Stimulated activated memory B cell treated with anti-CD40 and anti-IgM and Interleukin-4, amounts not matched to agents 10 μg/mL and 1 μg/mL and 100 μg/mL, for 72 hours (primary cell): ENCODE data around the gene GHRH.

Experiments used
- ATAC-seq: fragments of 150-1000 bp; cut with Tn5 transposase; 2 replicates; pipeline ENCODE4 v1.10.0; 2021
- H3K27ac Mint-ChIP-seq: one replicate; pipeline ENCODE4 v1.8.0; 2022; ENCODE audit warnings: mild to moderate bottlenecking, mixed read lengths
- H3K27me3 Mint-ChIP-seq: one replicate; pipeline ENCODE4 v1.8.0; 2022; ENCODE audit warnings: mixed read lengths
- H3K36me3 Mint-ChIP-seq: one replicate; pipeline ENCODE4 v1.8.0; 2022; ENCODE audit warnings: mixed read lengths
- H3K4me1 Mint-ChIP-seq: one replicate; pipeline ENCODE4 v1.8.0; 2022; ENCODE audit warnings: mixed read lengths
- H3K4me3 Mint-ChIP-seq: one replicate; pipeline ENCODE4 v1.8.0; 2022; ENCODE audit warnings: mild to moderate bottlenecking, moderate library complexity, mixed read lengths
- H3K9me3 Mint-ChIP-seq: one replicate; pipeline ENCODE4 v1.8.0; 2022; ENCODE audit warnings: mixed read lengths

The GHRH gene

DNA sequence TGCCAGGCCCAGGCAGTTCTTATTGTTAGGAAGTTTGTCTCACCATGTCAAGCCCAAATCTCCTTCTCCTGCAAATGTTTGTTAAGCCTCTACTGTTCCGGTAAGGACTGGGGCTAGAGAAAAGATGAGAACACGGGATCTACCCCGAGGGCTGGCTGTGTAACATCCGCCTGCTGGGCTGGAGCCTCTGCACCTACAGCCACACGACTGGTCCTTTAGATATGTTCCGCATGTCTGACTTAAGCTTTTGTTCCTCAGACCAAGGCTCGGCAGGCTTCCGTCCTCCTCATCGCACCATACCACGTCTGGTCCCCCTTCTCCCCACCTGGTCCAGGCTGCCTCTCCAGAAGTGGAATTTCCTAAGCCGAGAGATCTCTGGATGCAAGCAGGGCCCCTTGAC is 2.6 kb downstream of the GHRH start:
- no peak for ATAC-seq
- no peaks in the 10 kb centered on the region for H3K4me1 Mint-ChIP-seq
- H3K4me3 Mint-ChIP-seq = no peak overlapping the region
- H3K36me3 Mint-ChIP-seq = no peaks in the 10 kb centered on the region
- peaks cover 13% of the 10 kb centered on the region for H3K27me3 Mint-ChIP-seq
- H3K9me3 Mint-ChIP-seq = no peaks in the 10 kb centered on the region
- H3K27ac Mint-ChIP-seq = no peak overlapping the region

- peaks cover 13% of the 10 kb centered on the region for H3K27me3 Mint-ChIP-seq
- H3K4me3 Mint-ChIP-seq = no peak overlapping the region
- H3K27ac Mint-ChIP-seq = no peak overlapping the region
- no peaks in the 10 kb centered on the region for H3K9me3 Mint-ChIP-seq
- ATAC-seq = no peak
- no peaks in the 10 kb centered on the region for H3K4me1 Mint-ChIP-seq
- no peaks in the 10 kb centered on the region for H3K36me3 Mint-ChIP-seq
These were observed 3.6 kb downstream of the GHRH start for GRCh38 chr20:37257988-37258387.

DNA sequence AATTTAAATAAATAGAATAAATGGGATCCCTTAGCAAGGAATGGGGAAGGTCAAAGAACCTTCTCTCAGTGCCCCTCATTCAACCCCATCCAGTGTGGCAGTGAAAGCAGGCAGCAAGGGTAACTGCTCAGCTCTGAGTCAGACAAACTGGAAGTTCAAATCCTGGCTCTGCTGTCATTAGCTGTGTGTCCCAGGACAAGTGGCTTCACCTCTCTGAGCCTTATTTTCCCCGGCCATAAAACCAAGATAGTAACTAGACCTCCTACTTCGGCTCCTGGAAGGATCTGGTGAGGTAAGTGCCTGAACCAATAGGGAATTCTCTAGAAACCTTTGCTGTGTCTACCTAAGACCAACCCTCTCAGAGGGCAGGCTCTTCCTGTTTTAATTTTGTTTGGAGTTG is 4.1 kb downstream of the GHRH start:
- no peak overlapping the region for H3K4me3 Mint-ChIP-seq

GRCh38 chr20:37256286-37256685 is 5.3 kb downstream of the GHRH start:
- Mint-ChIP-seq H3K4me1 (no peaks in the 10 kb centered on the region), H3K9me3 (no peaks in the 10 kb centered on the region), H3K4me3 (no peak overlapping the region), H3K27ac (no peak overlapping the region), H3K36me3 (no peaks in the 10 kb centered on the region), H3K27me3 (no peaks in the 10 kb centered on the region)
- ATAC-seq = no peak

More for the DNA sequence above, 4.1 kb downstream of the GHRH start:
- no peaks in the 10 kb centered on the region for H3K36me3 Mint-ChIP-seq
- no peak for ATAC-seq
- H3K27ac Mint-ChIP-seq = no peak overlapping the region
- H3K9me3 Mint-ChIP-seq = no peaks in the 10 kb centered on the region
- peaks cover 10% of the 10 kb centered on the region for H3K27me3 Mint-ChIP-seq
- no peaks in the 10 kb centered on the region for H3K4me1 Mint-ChIP-seq

DNA sequence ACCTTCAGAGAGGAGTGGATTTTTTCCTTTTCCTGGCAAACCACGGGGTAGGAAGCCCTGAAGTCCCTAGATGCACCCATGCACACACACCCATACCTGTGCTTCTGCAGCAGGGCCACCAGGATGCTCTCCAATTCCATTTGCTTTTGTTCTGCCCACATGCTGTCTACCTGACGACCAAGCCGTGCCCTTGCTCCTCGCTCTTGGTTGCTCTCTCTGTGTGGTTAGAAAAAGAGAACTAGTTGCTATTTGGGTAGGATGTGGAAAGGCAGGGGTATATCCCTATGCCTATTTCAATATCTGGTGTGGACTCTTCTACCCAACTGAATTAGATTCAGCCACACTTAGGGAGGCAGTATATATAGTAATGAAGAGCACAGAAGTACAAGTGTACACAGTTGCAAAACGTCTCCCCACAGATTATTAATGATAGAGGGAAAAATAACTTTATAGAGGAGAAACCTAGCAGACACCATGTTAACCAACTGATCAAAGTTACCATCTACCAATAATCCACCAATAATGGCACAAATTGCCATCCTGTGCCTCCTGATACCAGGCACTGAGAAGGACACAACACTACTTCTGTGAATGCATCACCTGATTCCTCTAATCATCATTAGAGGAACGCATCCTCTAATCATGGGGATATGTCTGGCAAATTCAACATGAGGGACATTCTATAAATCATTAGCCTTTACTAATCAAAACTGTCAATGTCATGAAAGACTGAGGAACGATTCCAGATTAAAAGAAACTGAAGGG is 7.3 kb downstream of the GHRH start:
- Mint-ChIP-seq H3K36me3 (peaks cover 6% of the 10 kb centered on the region), H3K4me3 (no peak overlapping the region), H3K4me1 (no peaks in the 10 kb centered on the region), H3K9me3 (no peaks in the 10 kb centered on the region), H3K27ac (no peak overlapping the region), H3K27me3 (no peaks in the 10 kb centered on the region)
- peak; percentile 35 for ATAC-seq

DNA sequence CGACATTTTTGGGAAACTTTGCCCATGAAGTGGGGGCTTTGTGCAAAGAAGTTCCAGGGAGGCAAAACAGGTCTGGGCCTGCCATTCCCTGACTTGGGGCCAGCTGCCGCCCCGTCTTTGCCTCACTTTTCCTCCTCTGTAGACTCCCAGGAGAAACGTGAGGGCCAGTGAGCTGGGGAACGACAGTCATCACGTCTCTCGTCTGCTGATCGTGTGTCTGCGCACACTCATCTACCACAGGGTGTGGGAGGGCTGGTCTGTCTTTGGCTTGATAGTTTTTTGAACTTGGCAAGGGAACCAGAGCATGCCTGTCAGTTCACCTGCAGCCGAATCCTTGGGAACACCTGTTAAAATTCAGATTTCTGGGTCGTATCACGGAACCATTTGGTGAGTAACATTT is 8.5 kb downstream of the GHRH start:
- Mint-ChIP-seq H3K4me1 (no peaks in the 10 kb centered on the region), H3K36me3 (peaks cover 11% of the 10 kb centered on the region), H3K9me3 (no peaks in the 10 kb centered on the region), H3K27me3 (no peaks in the 10 kb centered on the region), H3K4me3 (no peak overlapping the region), H3K27ac (no peak overlapping the region)
- no peak for ATAC-seq

DNA sequence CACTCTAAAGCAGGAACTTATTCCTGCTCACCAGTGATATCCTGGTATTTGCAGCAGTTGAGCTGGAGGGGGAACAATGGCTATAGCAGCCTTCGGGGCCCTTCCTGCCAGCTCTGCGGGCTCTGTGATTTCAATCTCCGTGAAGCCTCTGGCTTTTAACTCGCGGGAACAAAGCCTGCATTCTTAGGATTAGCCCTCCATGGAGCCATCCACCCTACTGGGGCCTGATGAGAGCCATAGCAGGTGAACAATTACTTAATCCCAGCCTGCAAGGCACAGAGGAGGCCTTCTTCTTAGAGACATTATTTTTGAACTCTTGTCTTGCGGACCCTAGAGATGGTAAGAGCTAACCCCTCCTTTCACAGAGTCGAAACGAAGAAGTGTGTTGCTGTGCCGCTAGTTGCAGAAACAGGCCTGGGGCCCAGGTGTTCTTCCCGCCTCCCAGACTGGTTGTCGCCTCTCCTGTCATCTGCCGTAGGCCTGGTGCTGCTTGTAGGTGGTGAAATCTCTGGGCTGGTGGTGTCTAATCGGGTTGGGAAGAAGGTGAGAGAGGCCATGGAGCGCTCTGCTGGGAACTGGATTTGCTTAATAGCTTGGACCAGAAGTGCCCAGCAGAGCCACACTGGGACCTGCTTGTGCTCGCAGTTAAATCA is 9.7 kb downstream of the GHRH start:
- H3K27ac Mint-ChIP-seq = no peak overlapping the region

GRCh38 chr20:37249304-37249703 is 12.3 kb downstream of the GHRH start:
- H3K9me3 Mint-ChIP-seq = no peaks in the 10 kb centered on the region
- no peak for ATAC-seq
- H3K27ac Mint-ChIP-seq = no peak overlapping the region
- H3K4me3 Mint-ChIP-seq = no peak overlapping the region
- peaks cover 12% of the 10 kb centered on the region for H3K36me3 Mint-ChIP-seq
- no peaks in the 10 kb centered on the region for H3K27me3 Mint-ChIP-seq
- H3K4me1 Mint-ChIP-seq = no peaks in the 10 kb centered on the region

More for the DNA sequence above, 9.7 kb downstream of the GHRH start:
- no peak for ATAC-seq
- H3K4me3 Mint-ChIP-seq = no peak overlapping the region
- no peaks in the 10 kb centered on the region for H3K9me3 Mint-ChIP-seq
- no peaks in the 10 kb centered on the region for H3K27me3 Mint-ChIP-seq
- no peaks in the 10 kb centered on the region for H3K4me1 Mint-ChIP-seq
- peaks cover 12% of the 10 kb centered on the region for H3K36me3 Mint-ChIP-seq

DNA sequence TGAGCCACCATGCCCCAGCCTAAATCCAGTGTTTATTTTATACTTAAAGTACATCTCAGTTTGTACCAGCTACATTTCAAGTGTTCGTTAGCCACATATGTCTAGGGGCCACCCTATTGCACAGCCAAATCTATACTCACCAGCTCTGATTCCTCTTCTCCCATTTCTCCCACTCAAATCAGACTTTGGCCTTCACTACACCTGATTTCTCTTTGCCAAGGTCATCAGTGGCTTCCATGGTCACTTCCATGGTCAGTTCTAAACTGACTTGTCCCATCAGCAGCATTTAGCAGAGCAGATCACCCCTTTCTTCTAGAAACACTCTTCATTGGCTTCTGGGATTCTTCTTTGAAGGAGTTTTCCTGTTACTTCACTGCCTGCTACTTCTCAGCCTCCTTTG is 14.1 kb downstream of the GHRH start:
- no peak overlapping the region for H3K27ac Mint-ChIP-seq
- no peak for ATAC-seq
- no peak overlapping the region for H3K4me3 Mint-ChIP-seq
- no peaks in the 10 kb centered on the region for H3K4me1 Mint-ChIP-seq
- peaks cover 28% of the 10 kb centered on the region for H3K36me3 Mint-ChIP-seq
- no peaks in the 10 kb centered on the region for H3K27me3 Mint-ChIP-seq
- no peaks in the 10 kb centered on the region for H3K9me3 Mint-ChIP-seq

DNA sequence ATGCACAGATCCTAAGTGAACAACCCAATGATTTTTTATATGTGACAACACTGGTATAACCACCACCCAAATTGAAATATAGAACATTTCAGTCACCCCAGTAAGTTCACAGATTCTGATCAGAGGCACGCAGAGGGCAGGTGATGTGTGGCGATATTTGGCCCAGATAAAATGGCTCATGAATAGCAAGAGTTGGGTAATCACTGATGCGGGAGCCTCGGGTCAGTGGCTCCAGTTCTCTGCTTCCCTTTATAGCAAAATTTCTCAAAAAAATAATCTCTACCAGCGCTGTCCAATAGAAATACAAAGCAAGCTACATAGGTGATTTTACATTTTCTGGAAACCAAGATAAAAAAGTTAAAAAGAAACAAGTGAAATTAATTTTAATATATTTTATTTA is 14.9 kb downstream of the GHRH start:
- Mint-ChIP-seq H3K27me3 (no peaks in the 10 kb centered on the region), H3K4me1 (no peaks in the 10 kb centered on the region), H3K9me3 (no peaks in the 10 kb centered on the region), H3K36me3 (peaks cover 35% of the 10 kb centered on the region), H3K4me3 (no peak overlapping the region), H3K27ac (no peak overlapping the region)
- no peak for ATAC-seq

DNA sequence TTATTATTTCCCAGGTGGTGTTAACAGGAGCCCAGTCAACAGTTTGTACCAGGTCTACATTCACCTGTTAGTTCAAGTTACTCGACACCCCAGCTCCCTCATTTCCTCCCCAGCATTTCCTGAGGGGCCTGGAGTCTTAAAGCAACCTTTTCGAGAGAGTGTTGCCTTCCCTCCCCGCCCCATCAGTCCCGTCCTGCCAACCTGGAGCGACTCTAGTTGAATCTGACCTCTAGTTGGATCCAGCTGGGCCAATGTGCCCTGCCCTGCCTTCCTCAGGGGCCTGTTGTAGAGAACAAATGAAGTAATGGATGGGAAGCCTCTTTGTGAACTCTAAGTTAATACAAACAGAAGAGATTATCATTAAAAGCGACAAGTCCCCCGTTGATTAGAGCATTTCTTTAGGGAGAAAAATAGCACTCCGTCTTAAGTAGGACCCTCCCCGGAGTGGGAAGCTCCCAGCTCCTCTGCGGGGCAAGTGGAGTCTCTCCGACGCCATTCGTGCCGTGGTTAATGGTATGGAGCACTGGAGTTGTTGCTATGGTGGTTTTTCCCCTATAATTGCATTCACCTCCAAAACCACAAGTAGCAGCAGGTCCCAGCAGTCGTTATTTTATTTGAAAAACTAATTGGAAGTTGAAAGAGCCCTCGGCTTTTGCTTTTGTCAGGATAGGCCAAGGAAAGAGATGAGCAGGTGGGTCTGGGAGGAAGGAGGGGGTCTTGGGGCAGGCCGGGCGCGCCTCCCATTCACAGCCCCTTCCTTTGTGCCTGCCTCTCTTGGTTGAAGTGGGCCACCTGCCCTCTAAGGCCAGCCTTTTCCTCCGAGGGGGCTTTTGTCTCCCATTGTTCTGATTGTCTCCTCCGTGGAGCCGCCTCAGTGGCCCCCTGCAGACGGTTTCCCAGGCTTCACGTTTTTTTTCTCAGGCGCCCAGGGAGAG is 16.1 kb downstream of the GHRH start:
- no peak for ATAC-seq
- Mint-ChIP-seq H3K4me1 (no peaks in the 10 kb centered on the region), H3K4me3 (no peak overlapping the region), H3K9me3 (no peaks in the 10 kb centered on the region), H3K27ac (no peak overlapping the region), H3K36me3 (peaks cover 47% of the 10 kb centered on the region), H3K27me3 (no peaks in the 10 kb centered on the region)

DNA sequence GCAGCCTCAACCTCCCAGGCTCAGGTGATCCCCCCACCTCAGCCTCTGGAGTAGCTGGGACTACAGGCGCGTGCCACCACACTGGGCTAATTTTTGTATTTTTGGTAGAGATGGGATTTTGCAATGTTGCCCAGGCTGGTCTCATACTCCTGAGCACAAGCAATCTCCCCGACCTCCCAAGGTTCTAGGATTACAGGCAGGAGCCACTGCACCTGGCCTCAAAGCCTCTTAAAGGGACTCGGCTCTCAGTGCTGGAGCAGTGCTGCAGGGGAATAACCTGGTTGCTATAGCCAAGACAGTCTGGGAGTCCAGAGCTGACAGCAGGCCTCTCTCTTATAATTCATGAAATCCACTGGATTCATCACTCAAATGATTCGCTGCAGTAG is 17.0 kb downstream of the GHRH start:
- no peaks in the 10 kb centered on the region for H3K4me1 Mint-ChIP-seq
- H3K36me3 Mint-ChIP-seq = peaks cover 51% of the 10 kb centered on the region
- no peak overlapping the region for H3K27ac Mint-ChIP-seq
- no peaks in the 10 kb centered on the region for H3K27me3 Mint-ChIP-seq
- no peak overlapping the region for H3K4me3 Mint-ChIP-seq
- H3K9me3 Mint-ChIP-seq = no peaks in the 10 kb centered on the region
- no peak for ATAC-seq

DNA sequence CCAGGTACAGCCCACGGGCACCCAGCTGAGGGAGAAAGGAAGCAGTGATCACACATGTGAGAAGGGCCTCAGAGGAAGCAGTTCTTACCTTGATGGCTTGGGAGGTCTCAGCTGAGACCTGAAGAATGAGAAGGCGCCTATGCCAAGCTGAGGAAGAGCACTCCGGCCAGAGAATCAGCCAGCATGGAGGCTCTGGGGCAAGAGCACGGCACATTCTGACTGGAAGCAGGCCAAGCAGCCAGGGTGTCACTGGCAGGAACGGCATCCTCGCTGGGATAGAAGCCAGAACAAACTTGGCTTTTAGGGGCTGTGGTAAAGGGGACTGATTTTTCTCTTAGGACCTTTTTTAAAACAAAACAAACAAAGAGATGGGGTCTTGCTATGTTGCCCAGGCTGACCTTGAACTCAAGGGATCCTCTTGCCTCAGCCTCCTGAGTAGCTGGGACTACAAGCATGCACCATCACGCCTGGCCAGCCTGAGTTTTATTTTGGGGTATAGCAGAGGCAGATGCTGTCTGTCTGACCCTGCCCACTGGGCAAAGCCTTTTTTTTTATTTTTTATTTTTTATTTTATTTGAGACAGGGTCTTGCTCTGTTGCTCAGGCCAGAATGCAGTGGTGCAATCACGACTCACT is 17.6 kb downstream of the GHRH start:
- ATAC-seq = no peak
- Mint-ChIP-seq H3K27ac (no peak overlapping the region), H3K36me3 (peaks cover 56% of the 10 kb centered on the region), H3K4me1 (no peaks in the 10 kb centered on the region), H3K9me3 (no peaks in the 10 kb centered on the region), H3K27me3 (no peaks in the 10 kb centered on the region), H3K4me3 (no peak overlapping the region)

- no peak overlapping the region for H3K4me3 Mint-ChIP-seq
- peaks cover 61% of the 10 kb centered on the region for H3K36me3 Mint-ChIP-seq
- H3K4me1 Mint-ChIP-seq = no peaks in the 10 kb centered on the region
- ATAC-seq = no peak
- H3K27me3 Mint-ChIP-seq = no peaks in the 10 kb centered on the region
- H3K9me3 Mint-ChIP-seq = no peaks in the 10 kb centered on the region
- no peak overlapping the region for H3K27ac Mint-ChIP-seq
These were observed 18.3 kb downstream of the GHRH start for GRCh38 chr20:37243076-37243936.
